HPDE6-E6E7 (cell line): ENCODE data around the gene ADGRG6.

Experiments used
- DNase-seq: peaks from one replicate; pipeline ENCODE4 v3.0.0; 2011; ENCODE audit warnings: missing footprints; ENCODE audit errors: extremely low spot score

Gene ADGRG6

GRCh38 chr6:142291512-142291911, 10.3 kb upstream of the ADGRG6 start:
- no peak for DNase-seq

GRCh38 chr6:142292166-142292924, 9.5 kb upstream of the ADGRG6 start:
- no peak for DNase-seq

DNA sequence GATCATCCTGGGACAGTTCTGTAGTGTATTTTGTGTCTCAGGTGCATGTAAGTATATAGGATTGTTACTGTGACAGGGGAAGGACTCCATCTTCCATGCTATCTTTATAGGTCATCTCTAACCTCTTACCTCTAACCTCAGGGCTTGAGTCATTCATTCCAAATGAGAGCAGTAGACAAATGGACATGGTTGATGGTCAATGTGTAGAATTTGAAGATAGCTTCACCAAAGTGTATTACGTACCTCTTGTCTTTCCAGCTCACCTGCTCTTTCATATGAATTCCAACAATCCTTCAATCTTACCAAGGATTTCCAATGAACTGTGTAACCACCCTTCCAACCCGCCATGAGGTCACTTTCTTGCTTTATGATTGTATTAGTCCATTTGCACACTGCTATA, 8.7 kb upstream of the ADGRG6 start:
- no peak for DNase-seq

GRCh38 chr6:142294679-142295078, 7.1 kb upstream of the ADGRG6 start:
- DNase-seq: no peak

DNA sequence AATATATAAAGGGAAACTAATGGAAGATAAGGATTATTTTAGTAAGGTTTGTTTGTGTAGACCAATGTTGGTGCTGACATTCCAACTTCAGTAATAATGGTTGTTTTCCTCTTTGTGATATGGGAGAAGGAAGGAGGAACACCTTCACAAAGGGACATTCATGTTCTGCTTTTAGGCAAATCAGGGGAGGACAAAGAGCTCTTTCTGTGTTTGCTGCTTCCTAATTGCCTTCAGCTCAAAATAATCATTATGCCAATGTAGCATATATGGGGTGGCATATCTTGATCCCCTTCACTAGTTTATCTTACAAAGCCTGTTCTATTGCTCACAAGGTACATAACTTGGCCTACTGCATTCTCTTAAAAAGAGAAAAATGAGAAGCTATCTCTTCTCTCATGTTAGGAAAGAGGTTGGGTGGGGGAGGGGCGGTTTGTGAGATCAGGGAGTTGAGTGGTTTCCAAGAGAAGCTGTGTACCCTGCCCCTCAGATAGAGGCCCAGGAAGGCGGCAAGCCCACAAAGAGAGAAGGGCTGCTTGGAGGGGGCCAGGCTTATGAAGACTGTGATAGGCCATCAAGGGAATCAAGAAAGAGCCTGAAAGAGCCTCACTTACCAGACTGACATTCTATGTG, 4.7 kb upstream of the ADGRG6 start:
- no peak for DNase-seq

DNA sequence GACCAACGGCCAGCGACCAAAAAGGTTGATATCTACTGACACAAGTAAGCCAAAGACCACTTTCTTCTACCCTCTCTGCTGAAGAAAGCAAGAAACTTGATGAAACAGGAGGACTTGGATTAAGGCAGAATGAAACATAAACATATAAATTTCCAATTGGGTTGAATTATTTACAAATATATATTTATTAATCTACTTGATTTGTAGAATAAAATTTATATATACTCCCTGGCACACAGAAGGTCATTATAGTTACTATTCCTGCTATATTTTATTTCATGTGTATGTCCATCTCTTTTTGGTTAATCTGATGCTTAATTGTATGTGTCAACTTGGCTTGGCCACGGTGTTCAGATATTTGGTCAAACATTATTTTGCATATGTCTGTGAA, 4.2 kb upstream of the ADGRG6 start:
- DNase-seq: no peak

- DNase-seq: peak; percentile 17
Measured at GRCh38 chr6:142297996-142298753, 3.6 kb upstream of the ADGRG6 start.

DNA sequence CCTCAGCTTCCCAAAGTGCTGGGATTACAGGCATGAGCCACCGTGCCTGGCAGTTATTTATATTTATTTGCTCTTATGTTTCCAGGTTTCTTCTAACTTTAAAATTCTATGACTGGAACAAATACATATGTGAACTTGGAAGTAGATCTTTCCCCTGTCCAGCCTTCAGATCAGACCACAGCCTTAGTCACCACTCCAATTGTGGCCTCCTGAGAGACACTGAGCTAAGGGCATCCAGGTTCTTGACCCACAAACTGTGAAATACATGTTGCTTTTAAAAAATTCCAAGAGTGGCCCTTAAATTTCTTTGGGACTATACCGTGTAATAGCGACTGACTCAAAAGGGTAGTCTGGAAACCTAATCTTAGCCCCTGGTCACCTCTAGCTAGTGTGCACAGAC, 1.5 kb upstream of the ADGRG6 start:
- DNase-seq: no peak

GRCh38 chr6:142300758-142301650, 803 bp upstream of the ADGRG6 start:
- peak; percentile 78 for DNase-seq

DNA sequence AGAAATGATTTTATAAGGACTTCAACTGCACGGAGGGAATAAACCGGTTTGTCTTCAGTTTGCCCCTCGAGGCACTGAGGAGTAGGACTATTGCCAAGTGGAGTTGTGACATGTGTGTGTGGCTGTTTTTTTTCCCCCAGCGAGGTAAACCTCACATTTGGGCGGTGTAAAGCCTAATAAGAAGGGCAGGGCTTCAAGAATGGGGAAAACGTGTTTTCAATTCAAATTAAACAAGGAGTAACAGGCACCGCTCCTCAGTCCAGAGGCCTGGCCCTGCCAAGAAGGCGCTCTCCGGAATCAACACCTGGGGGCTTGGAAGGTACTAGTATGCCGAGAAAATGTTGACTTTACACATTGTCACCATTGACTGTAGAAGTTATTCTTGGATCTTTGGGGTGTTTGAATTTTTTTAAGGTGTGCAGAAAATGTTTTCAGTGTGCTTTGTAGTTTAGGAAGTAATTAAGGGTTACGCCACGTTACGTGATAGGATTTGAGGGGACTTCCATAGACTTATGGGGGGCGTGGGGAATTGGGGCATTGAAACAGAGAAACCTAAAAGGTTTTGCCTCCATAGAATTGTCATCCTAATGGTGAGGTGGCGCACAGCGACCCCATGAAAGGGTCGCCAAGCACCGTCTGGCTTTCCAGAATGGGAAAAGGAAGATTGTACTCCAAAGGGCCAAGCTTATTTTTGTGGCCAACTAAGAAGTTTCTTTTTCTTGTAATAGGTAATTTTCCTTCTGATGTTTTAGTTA, 791 bp downstream of the ADGRG6 start:
- DNase-seq: peak; percentile 11

- no peak for DNase-seq
Measured at GRCh38 chr6:142303176-142303533, 1.3 kb downstream of the ADGRG6 start.

DNA sequence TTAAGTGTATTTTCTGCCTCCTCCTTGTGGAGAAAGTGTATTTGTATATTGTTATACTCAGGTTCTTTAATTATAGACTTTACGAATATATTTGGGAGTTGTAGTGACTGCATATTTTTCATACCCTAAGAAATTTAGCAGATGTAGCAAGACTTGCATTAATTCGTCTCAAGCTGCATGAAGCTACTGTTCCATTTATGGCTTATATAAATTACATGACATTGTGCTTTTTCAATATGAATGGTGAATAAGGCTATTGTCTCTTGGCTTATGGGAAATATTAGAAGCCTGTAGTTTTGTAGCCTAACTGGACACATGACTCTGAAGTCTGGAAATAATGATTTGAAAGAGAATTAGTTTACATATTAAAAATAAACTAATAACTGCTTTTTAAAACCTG, 2.4 kb downstream of the ADGRG6 start:
- no peak for DNase-seq

DNA sequence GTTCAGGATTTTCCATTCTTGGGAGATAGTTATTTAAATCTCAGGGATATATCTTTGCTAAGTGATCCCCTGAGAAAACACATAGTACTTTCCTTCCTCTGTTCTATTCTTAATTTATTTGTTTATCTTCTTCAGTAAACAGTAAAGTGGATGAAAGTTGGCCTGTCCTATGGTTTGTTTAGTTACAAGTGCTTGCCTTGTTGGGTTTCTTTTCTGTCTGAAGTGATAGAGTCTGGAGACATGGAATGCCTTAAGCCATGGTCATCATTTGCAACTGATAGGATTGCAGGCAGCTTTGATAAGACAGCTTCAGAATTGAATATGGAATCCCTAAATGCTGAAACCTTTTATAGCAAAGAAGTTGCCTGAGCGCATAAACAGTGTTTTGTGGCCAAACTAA, 4.9 kb downstream of the ADGRG6 start:
- DNase-seq: no peak

DNA sequence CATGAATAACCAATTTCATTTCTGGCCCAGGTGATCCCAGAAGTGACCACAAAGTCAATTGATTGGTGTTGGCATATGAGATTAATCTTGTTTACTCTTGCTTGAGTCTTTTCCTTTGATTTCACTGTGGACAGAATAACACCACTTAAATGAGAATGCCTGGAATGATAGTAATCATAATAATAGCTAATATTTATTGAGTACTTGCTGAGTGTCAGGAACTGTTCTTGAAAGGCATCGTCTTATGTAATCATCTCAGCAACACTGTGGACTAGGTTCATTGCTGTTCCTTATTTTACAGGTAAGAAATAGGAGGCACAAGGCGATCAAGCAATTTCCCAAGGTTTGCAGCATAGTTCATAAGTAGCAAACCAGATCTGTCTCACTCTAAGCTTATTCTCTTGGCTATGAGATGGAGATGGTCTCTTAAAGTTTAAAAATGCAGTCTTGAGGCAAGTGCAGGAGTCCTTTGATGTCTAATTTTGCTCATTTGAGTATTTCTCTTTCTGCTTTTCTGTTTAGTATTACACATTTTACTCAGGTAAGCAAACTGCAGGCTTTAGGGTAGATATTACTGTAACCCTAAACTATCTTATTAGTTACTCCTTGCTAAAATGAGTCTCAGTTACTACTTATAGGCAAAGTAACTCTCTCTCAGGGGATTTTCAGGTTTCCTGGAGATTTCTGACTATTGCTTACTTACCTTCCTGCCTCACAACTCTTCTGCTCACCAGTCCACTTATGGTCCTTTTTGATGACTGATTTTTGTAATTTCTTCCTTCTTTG, 6.3 kb downstream of the ADGRG6 start:
- DNase-seq: no peak

GRCh38 chr6:142309426-142309825, 7.6 kb downstream of the ADGRG6 start:
- no peak for DNase-seq

DNA sequence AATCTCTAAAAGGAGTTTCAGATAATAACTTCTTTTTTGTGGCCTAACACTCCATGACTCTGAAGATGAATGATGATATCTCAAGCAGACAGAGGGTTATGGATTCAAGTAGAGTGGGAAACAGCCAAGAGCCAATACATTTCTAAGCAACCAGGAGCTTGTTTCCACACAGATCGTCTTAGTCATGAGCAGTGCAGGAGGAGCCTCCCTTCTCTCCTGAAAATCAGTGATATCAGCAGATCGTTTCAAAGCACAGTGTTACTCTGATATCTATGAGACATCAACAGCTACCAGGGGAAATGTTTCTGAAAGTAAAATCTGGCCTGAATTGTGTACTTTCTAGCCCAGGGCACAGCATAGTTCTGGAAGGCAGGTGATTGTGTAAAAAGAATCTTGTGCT, 11.5 kb downstream of the ADGRG6 start:
- no peak for DNase-seq

DNA sequence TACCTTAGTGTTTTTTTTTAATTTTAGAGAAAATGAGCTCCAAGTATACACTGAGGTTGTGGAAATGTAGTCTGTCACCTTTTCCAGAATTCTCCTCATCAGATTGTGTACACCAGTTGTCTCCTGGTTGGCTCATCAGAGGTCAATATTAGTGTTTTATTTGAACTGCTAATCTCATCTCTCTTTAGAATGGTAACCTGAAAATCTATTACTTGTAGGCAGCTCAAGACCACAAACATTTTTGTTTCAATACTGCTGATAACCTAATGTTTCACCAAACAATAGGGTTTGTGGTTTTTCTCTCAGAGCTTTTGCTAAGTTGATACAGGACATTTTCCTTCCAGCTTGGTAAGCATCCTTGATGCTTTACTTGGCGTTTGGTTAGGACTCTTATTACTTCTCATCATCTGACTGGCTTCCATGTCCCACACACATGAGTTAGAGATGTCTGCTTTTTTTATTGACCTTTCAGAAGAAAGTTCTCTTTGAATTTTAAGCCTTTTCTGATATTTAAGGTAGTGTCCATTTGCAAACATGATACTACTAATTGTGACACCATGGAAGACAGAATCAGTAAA, 15.1 kb downstream of the ADGRG6 start:
- no peak for DNase-seq

GRCh38 chr6:142318714-142319113, 16.9 kb downstream of the ADGRG6 start:
- no peak for DNase-seq

- DNase-seq: no peak
Measured at GRCh38 chr6:142320366-142320765, 18.6 kb downstream of the ADGRG6 start.

DNA sequence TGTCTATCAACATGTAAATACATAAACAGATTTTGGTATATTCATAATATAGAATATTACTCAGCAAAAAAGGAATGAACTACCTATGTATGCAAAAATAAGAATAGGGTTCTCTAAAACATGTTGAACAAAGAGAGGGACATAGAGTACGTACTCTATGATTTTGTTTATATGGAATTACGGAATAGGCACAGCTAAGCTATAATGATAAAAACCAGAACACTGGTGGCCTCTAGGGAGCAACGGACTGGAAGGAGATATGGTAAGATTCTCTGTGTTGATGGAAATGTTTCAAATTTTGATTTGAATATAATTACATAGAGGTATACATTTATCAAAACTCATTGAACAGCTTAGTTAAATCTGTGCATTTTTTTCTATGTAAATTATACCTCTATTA, 19.6 kb downstream of the ADGRG6 start:
- DNase-seq: no peak
